ENCODE data around the gene ZRSR2.
"Not testable (repeated sequence)": the region's sequence is repeated elsewhere in the genome, so short reads cannot be mapped to it uniquely, and the experiment has no call there.

The ZRSR2 gene

GRCh38 chrX:15789979-15790768 lies at the start of gene ZRSR2:
ZRSR2 (plus strand) TSS chrX:15790484; CDS start chrX:15790496, 12 bp downstream.
- Histone ChIP-seq H3K4me1 (ENCODE audit: control insufficient read depth, insufficient read depth, low read length, unreplicated experiment) (peaks cover 4% of the 10 kb centered on the region), H3K79me2 (ENCODE audit: control insufficient read depth, insufficient read depth, low read length, unreplicated experiment) (peaks cover 19% of the 10 kb centered on the region), H2AFZ (ENCODE audit: low read length, unreplicated experiment) (peak within 1 kb of the TSS; percentile 100), H3K27me3 (ENCODE audit: insufficient read depth, low read length) (no peaks in the 10 kb centered on the region), H3K36me3 (ENCODE audit: insufficient read depth, low read length) (peaks cover 6% of the 10 kb centered on the region), H3K27ac (ENCODE audit: low read depth, low read length) (peak within 1 kb of the TSS; percentile 65), H3K4me3 (ENCODE audit: low read depth, low read length) (peak within 1 kb of the TSS; percentile 93)

- Histone ChIP-seq H3K27ac (ENCODE audit: low read depth, low read length) (no peak overlapping the region), H3K36me3 (ENCODE audit: insufficient read depth, low read length) (no peaks in the 10 kb centered on the region), H2AFZ (ENCODE audit: low read length, unreplicated experiment) (no peak overlapping the region)
Observed at GRCh38 chrX:15744181-15744867, 46.0 kb upstream of the ZRSR2 start.

GRCh38 chrX:15745179-15745578 lies 45.1 kb upstream of the ZRSR2 start:
- Histone ChIP-seq H3K36me3 (ENCODE audit: insufficient read depth, low read length) (no peaks in the 10 kb centered on the region), H3K79me2 (ENCODE audit: control insufficient read depth, insufficient read depth, low read length, unreplicated experiment) (no peaks in the 10 kb centered on the region), H3K4me3 (ENCODE audit: low read depth, low read length) (no peak overlapping the region), H3K27me3 (ENCODE audit: insufficient read depth, low read length) (no peaks in the 10 kb centered on the region), H3K27ac (ENCODE audit: low read depth, low read length) (no peak overlapping the region), H3K4me1 (ENCODE audit: control insufficient read depth, insufficient read depth, low read length, unreplicated experiment) (peaks cover 17% of the 10 kb centered on the region), H2AFZ (ENCODE audit: low read length, unreplicated experiment) (no peak overlapping the region)

More at GRCh38 chrX:15744181-15744867, 46.0 kb upstream of the ZRSR2 start:
- peaks cover 17% of the 10 kb centered on the region for H3K4me1 ChIP-seq (ENCODE audit: control insufficient read depth, insufficient read depth, low read length, unreplicated experiment)
- H3K27me3 ChIP-seq (ENCODE audit: insufficient read depth, low read length): no peaks in the 10 kb centered on the region
- no peak overlapping the region for H3K4me3 ChIP-seq (ENCODE audit: low read depth, low read length)
- H3K79me2 ChIP-seq (ENCODE audit: control insufficient read depth, insufficient read depth, low read length, unreplicated experiment): no peaks in the 10 kb centered on the region

GRCh38 chrX:15746651-15747050 lies 43.6 kb upstream of the ZRSR2 start:
- not testable (repeated sequence) for H3K27ac ChIP-seq (ENCODE audit: low read depth, low read length); H3K27me3 ChIP-seq (ENCODE audit: insufficient read depth, low read length); H3K36me3 ChIP-seq (ENCODE audit: insufficient read depth, low read length); H2AFZ ChIP-seq (ENCODE audit: low read length, unreplicated experiment); H3K4me3 ChIP-seq (ENCODE audit: low read depth, low read length); H3K79me2 ChIP-seq (ENCODE audit: control insufficient read depth, insufficient read depth, low read length, unreplicated experiment)
- peaks cover 28% of the 10 kb centered on the region for H3K4me1 ChIP-seq (ENCODE audit: control insufficient read depth, insufficient read depth, low read length, unreplicated experiment)

GRCh38 chrX:15747626-15748173 lies 42.6 kb upstream of the ZRSR2 start:
- no peaks in the 10 kb centered on the region for H3K79me2 ChIP-seq (ENCODE audit: control insufficient read depth, insufficient read depth, low read length, unreplicated experiment)
- no peaks in the 10 kb centered on the region for H3K27me3 ChIP-seq (ENCODE audit: insufficient read depth, low read length)
- peaks cover 31% of the 10 kb centered on the region for H3K4me1 ChIP-seq (ENCODE audit: control insufficient read depth, insufficient read depth, low read length, unreplicated experiment)

GRCh38 chrX:15748841-15749240 lies 41.4 kb upstream of the ZRSR2 start:
- Histone ChIP-seq H3K4me3 (ENCODE audit: low read depth, low read length) (no peak overlapping the region), H3K27ac (ENCODE audit: low read depth, low read length) (no peak overlapping the region), H2AFZ (ENCODE audit: low read length, unreplicated experiment) (no peak overlapping the region), H3K36me3 (ENCODE audit: insufficient read depth, low read length) (no peaks in the 10 kb centered on the region), H3K79me2 (ENCODE audit: control insufficient read depth, insufficient read depth, low read length, unreplicated experiment) (no peaks in the 10 kb centered on the region), H3K4me1 (ENCODE audit: control insufficient read depth, insufficient read depth, low read length, unreplicated experiment) (peaks cover 31% of the 10 kb centered on the region), H3K27me3 (ENCODE audit: insufficient read depth, low read length) (no peaks in the 10 kb centered on the region)

More at GRCh38 chrX:15747626-15748173, 42.6 kb upstream of the ZRSR2 start:
- Histone ChIP-seq H3K4me3 (ENCODE audit: low read depth, low read length) (no peak overlapping the region), H3K27ac (ENCODE audit: low read depth, low read length) (no peak overlapping the region), H2AFZ (ENCODE audit: low read length, unreplicated experiment) (no peak overlapping the region), H3K36me3 (ENCODE audit: insufficient read depth, low read length) (no peaks in the 10 kb centered on the region)

GRCh38 chrX:15749642-15750610 lies 40.4 kb upstream of the ZRSR2 start:
- peak overlapping the region; percentile 65 for H3K27ac ChIP-seq (ENCODE audit: low read depth, low read length)
- peak overlapping the region; percentile 85 for H2AFZ ChIP-seq (ENCODE audit: low read length, unreplicated experiment)
- no peaks in the 10 kb centered on the region for H3K36me3 ChIP-seq (ENCODE audit: insufficient read depth, low read length)
- no peaks in the 10 kb centered on the region for H3K27me3 ChIP-seq (ENCODE audit: insufficient read depth, low read length)
- H3K4me1 ChIP-seq (ENCODE audit: control insufficient read depth, insufficient read depth, low read length, unreplicated experiment): peaks cover 27% of the 10 kb centered on the region
- no peaks in the 10 kb centered on the region for H3K79me2 ChIP-seq (ENCODE audit: control insufficient read depth, insufficient read depth, low read length, unreplicated experiment)
- H3K4me3 ChIP-seq (ENCODE audit: low read depth, low read length): peak overlapping the region; percentile 62

GRCh38 chrX:15750611-15751154 lies 39.6 kb upstream of the ZRSR2 start:
- Histone ChIP-seq H3K36me3 (ENCODE audit: insufficient read depth, low read length) (no peaks in the 10 kb centered on the region), H3K27ac (ENCODE audit: low read depth, low read length) (peak overlapping the region; percentile 65), H3K79me2 (ENCODE audit: control insufficient read depth, insufficient read depth, low read length, unreplicated experiment) (no peaks in the 10 kb centered on the region), H2AFZ (ENCODE audit: low read length, unreplicated experiment) (no peak overlapping the region), H3K4me3 (ENCODE audit: low read depth, low read length) (0 out of 2 replicates have a peak overlapping the region, but pooled peaks have one; percentile 62), H3K27me3 (ENCODE audit: insufficient read depth, low read length) (no peaks in the 10 kb centered on the region), H3K4me1 (ENCODE audit: control insufficient read depth, insufficient read depth, low read length, unreplicated experiment) (peaks cover 27% of the 10 kb centered on the region)

GRCh38 chrX:15751155-15751819 lies 39.0 kb upstream of the ZRSR2 start:
- no peak overlapping the region for H2AFZ ChIP-seq (ENCODE audit: low read length, unreplicated experiment)
- peaks cover 27% of the 10 kb centered on the region for H3K4me1 ChIP-seq (ENCODE audit: control insufficient read depth, insufficient read depth, low read length, unreplicated experiment)
- H3K27ac ChIP-seq (ENCODE audit: low read depth, low read length): peak overlapping the region; percentile 65
- no peaks in the 10 kb centered on the region for H3K36me3 ChIP-seq (ENCODE audit: insufficient read depth, low read length)
- H3K27me3 ChIP-seq (ENCODE audit: insufficient read depth, low read length): no peaks in the 10 kb centered on the region
- H3K79me2 ChIP-seq (ENCODE audit: control insufficient read depth, insufficient read depth, low read length, unreplicated experiment): no peaks in the 10 kb centered on the region
- H3K4me3 ChIP-seq (ENCODE audit: low read depth, low read length): no peak overlapping the region
